GM23248 (cell line): ENCODE measurements around the gene STMN1.

Experiments
- EZH2 ChIP-seq: fragments of 200-600 bp; sonication (generic); IDR thresholded peaks from 2 replicates; pipeline ENCODE4 v1.6.1; 2018; ENCODE audit warnings: antibody characterized with exemption, mild to moderate bottlenecking; ENCODE audit not compliant: insufficient read depth, poor library complexity, severe bottlenecking
- EZH2phosphoT487 ChIP-seq: fragments of 200-600 bp; sonication (generic); IDR thresholded peaks from 2 replicates; pipeline ENCODE4 v1.6.1; 2018; ENCODE audit warnings: antibody characterized with exemption, moderate library complexity, mild to moderate bottlenecking, low read depth; ENCODE audit not compliant: insufficient read depth

GRCh38 chr1:25932321-25932720 is 26.1 kb upstream of the STMN1 start:
- no peak for TF ChIP-seq EZH2phosphoT487
- TF ChIP-seq EZH2: no peak
